Fibroblast of lung (primary cell): Measurements from ENCODE around the gene GGTLC2. TPM values are rescaled to one million over a fixed set of nuclear protein-coding genes. Genes with fewer than 3 reads are reported as not detected.

ENCODE experiments used
- DNase-seq, 2 donors: peaks; one replicate each; pipeline versions ENCODE4 v3.0.0 to v3.0.0-alpha.2; 2010; ENCODE audit warnings: low read depth in 2 of 2
- H2AFZ ChIP-seq: 2 replicates; pipeline ENCODE4 v1.5.1; 2012; ENCODE audit warnings: low read length, control low read depth, inconsistent platforms
- H3K27ac ChIP-seq: 2 replicates; pipeline ENCODE4 v1.5.1; 2011; ENCODE audit warnings: low read length, control low read depth; ENCODE audit not compliant: insufficient read depth
- H3K27me3 ChIP-seq: 2 replicates; pipeline ENCODE4 v1.5.1; 2011; ENCODE audit warnings: mild to moderate bottlenecking, low read length; ENCODE audit not compliant: control insufficient read depth, insufficient read depth
- H3K36me3 ChIP-seq: 2 replicates; pipeline ENCODE4 v1.5.1; 2011; ENCODE audit warnings: low read length; ENCODE audit not compliant: control insufficient read depth, insufficient read depth
- H3K4me1 ChIP-seq: 2 replicates; pipeline ENCODE4 v1.5.1; 2011; ENCODE audit warnings: low read length; ENCODE audit not compliant: control insufficient read depth, insufficient read depth; ENCODE audit errors: extremely low read depth
- H3K4me2 ChIP-seq: 2 replicates; pipeline ENCODE4 v1.5.1; 2011; ENCODE audit warnings: low read length, control low read depth; ENCODE audit not compliant: insufficient read depth; ENCODE audit errors: extremely low read depth
- H3K4me3 ChIP-seq, 4 experiments: fragments of 200-600 bp in 1 of 4; sonication (generic) in 1 of 4; replicated peaks in 1 of 4; 2 replicates each; pipeline ENCODE4 v1.5.1; 2011 to 2016; ENCODE audit warnings: low read length in 4 of 4, low read depth in 3 of 4, mild to moderate bottlenecking in 3 of 4, control low read depth in 2 of 4, inconsistent platforms in 1 of 4, mixed read lengths in 1 of 4; ENCODE audit not compliant: insufficient read depth in 1 of 4; ENCODE audit errors: control extremely low read depth in 1 of 4
- H3K79me2 ChIP-seq: 2 replicates; pipeline ENCODE4 v1.5.1; 2012; ENCODE audit warnings: mild to moderate bottlenecking, low read length, inconsistent platforms; ENCODE audit not compliant: control insufficient read depth, insufficient read depth
- H3K9ac ChIP-seq: 2 replicates; pipeline ENCODE4 v1.5.1; 2011; ENCODE audit warnings: mild to moderate bottlenecking, low read length, control low read depth; ENCODE audit not compliant: insufficient read depth
- H3K9me3 ChIP-seq: 2 replicates; pipeline ENCODE4 v1.5.1; 2012; ENCODE audit warnings: low read depth, low read length; ENCODE audit not compliant: control insufficient read depth, insufficient read depth
- H4K20me1 ChIP-seq: 2 replicates; pipeline ENCODE4 v1.5.1; 2011; ENCODE audit warnings: low read length; ENCODE audit not compliant: control insufficient read depth, insufficient read depth; ENCODE audit errors: extremely low read depth
- EZH2 ChIP-seq: IDR thresholded peaks from 2 replicates; pipeline ENCODE4 v1.5.1; 2012; ENCODE audit warnings: low read length, control low read depth, mild to moderate bottlenecking; ENCODE audit errors: missing control alignments
- polyA plus RNA-seq, 2 donors: library from polyadenylated mRNA; depleted of rRNA in 1 of 2; stranded (reverse) in 1 of 2; unstranded in 1 of 2; fragments of >200 nt; gene quantifications; 2 replicates each; pipeline ENCODE4 v1.2.1, GENCODE V29; 2011 to 2012; ENCODE audit warnings: missing spikeins in 1 of 2
- total RNA-seq: library from RNA; depleted of rRNA; stranded (reverse); fragments of >200 nt; gene quantifications from 2 replicates; pipeline ENCODE4 v1.2.1, GENCODE V29; 2014
- TF ChIP-seq, protein P1 (sequence below), 2 donors: IDR thresholded peaks in 1 of 2; conservative IDR thresholded peaks in 1 of 2; 1 replicate in 1 of 2; 2 replicates in 1 of 2; pipeline ENCODE4 v1.5.1; 2011 to 2012; ENCODE audit warnings: low read length in 2 of 2, control low read depth in 1 of 2, inconsistent platforms in 1 of 2, low read depth in 1 of 2, mild to moderate bottlenecking in 1 of 2

GGTLC2 gene
- total and polyA plus RNA-seq, 2 donors (not counting 1 experiment from before 2014, with no cell fraction given), result not detected

DNA sequence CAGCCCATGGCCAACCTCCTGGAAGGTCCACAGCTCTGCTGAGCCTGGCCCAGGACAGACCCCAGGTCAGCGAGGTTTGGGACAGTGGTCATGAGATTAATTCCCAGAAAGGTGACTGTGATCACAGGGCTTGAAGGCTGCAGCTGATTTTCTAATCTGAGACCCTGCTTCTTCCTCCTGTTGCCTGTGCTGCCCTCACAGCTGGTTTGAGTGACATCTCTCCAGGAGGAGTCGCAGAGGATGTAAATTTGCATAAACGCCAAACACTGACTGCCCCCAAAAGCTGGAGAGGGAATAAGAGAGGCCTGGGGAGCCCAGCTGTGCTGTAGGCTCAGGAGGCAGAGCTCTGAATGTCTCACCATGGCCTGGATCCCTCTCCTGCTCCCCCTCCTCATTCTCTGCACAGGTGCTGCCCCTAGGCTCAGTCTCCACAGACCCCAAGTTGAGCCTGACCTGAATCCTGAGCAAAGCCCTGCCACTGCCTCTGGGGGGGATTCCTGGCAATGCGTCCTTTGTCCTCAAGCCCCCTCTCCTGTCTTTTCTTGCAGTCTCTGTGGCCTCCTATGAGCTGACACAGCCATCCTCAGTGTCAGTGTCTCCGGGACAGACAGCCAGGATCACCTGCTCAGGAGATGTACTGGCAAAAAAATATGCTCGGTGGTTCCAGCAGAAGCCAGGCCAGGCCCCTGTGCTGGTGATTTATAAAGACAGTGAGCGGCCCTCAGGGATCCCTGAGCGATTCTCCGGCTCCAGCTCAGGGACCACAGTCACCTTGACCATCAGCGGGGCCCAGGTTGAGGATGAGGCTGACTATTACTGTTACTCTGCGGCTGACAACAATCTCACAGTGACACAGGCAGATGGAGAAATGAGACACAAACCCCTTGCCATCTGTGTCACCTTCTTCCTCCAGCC lies 23.8 kb downstream of the GGTLC2 start:
- no peak for DNase-seq

DNA sequence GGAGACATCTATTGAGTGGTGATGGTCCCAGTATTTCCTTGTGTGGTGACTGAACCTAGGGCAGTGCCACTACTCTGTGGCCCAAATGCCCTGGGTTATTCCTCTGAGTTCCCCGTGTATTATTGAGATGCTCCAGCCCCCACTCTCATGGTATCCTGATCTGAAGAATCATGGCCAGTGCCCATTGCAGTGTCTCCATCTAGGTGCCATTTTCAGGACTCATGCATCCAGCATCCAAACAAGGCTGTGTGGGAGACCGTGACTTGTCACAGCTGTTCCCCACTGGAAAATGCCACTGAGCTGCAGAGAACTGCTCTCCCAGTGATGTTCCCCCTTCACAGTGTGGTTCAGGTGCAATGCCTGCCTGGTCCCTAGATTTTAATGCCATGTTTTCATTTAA lies 24.7 kb downstream of the GGTLC2 start:
- H3K4me1 ChIP-seq, result no peaks in the 10 kb centered on the region
- TF ChIP-seq, protein P1, sequence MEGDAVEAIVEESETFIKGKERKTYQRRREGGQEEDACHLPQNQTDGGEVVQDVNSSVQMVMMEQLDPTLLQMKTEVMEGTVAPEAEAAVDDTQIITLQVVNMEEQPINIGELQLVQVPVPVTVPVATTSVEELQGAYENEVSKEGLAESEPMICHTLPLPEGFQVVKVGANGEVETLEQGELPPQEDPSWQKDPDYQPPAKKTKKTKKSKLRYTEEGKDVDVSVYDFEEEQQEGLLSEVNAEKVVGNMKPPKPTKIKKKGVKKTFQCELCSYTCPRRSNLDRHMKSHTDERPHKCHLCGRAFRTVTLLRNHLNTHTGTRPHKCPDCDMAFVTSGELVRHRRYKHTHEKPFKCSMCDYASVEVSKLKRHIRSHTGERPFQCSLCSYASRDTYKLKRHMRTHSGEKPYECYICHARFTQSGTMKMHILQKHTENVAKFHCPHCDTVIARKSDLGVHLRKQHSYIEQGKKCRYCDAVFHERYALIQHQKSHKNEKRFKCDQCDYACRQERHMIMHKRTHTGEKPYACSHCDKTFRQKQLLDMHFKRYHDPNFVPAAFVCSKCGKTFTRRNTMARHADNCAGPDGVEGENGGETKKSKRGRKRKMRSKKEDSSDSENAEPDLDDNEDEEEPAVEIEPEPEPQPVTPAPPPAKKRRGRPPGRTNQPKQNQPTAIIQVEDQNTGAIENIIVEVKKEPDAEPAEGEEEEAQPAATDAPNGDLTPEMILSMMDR (conservative IDR thresholded peaks at IDR 0.05 in 1 of 2, IDR thresholded peaks at IDR 0.05 in 1 of 2; ENCODE audit: low read depth in 1 of 2, low read length in 2 of 2), result no peak
- no peak for TF ChIP-seq EZH2

More for the DNA sequence above, 23.8 kb downstream of the GGTLC2 start:
- Histone ChIP-seq H3K4me3 (no peak overlapping the region), H3K9ac (no peak overlapping the region), H3K27ac (no peak overlapping the region), H3K4me1 (no peaks in the 10 kb centered on the region), H4K20me1 (no peaks in the 10 kb centered on the region), H3K79me2 (no peaks in the 10 kb centered on the region), H2AFZ (no peak overlapping the region), H3K9me3 (no peaks in the 10 kb centered on the region), H3K4me2 (no peak overlapping the region), H3K36me3 (no peaks in the 10 kb centered on the region), H3K27me3 (no peaks in the 10 kb centered on the region)
- no peak for TF ChIP-seq EZH2
- TF ChIP-seq, protein P1 (conservative IDR thresholded peaks at IDR 0.05 in 1 of 2, IDR thresholded peaks at IDR 0.05 in 1 of 2; ENCODE audit: low read depth in 1 of 2, low read length in 2 of 2), result no peak

DNA sequence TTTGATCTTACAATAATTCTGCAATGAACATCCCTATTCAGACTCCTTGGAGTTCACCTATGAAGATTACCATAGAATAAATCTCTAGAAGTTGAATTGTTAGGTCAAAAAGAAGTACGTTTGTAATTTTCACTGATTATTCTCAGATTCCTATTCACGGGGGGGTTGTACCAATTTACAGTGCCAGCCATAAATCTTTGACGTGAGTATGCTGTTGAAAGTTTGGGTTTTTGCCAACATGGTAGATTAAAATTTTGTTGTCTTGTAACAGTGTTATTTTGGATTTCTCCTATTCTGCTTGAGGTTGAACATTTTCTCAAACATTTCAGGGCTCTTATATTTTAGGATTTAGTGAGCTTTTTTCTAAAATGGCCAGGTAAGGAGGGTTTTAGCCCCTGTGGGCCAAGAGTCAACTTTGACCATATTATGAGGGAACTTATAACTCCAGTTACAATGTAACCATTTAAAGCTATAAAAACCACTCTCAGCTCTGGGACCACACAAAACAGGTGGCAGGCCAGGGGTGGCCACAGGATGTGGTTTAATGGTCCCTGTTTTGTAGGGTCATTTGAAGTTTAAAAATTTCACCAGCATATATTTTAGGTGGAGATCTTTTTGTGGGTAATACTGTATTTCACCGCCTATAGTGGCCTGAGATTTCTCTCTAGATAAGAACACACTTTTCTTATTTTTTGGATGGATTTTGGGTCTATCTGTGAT lies 25.8 kb downstream of the GGTLC2 start:
- H3K9ac ChIP-seq, result no peak overlapping the region
- H3K36me3 ChIP-seq, result no peaks in the 10 kb centered on the region
- H3K27me3 ChIP-seq, result no peaks in the 10 kb centered on the region
- H2AFZ ChIP-seq, result no peak overlapping the region
- no peak for TF ChIP-seq EZH2
- TF ChIP-seq, protein P1 (conservative IDR thresholded peaks at IDR 0.05 in 1 of 2, IDR thresholded peaks at IDR 0.05 in 1 of 2; ENCODE audit: low read depth in 1 of 2, low read length in 2 of 2), result no peak
- H3K79me2 ChIP-seq, result no peaks in the 10 kb centered on the region
- H3K9me3 ChIP-seq, result no peaks in the 10 kb centered on the region
- no peak overlapping the region for H3K4me3 ChIP-seq
- no peak overlapping the region for H3K4me2 ChIP-seq
- H3K4me1 ChIP-seq, result no peaks in the 10 kb centered on the region
- H3K27ac ChIP-seq, result no peak overlapping the region
- no peaks in the 10 kb centered on the region for H4K20me1 ChIP-seq
- DNase-seq, result no peak

More for the DNA sequence above, 24.7 kb downstream of the GGTLC2 start:
- no peak overlapping the region for H3K4me3 ChIP-seq
- no peaks in the 10 kb centered on the region for H3K36me3 ChIP-seq
- H3K27me3 ChIP-seq, result no peaks in the 10 kb centered on the region
- no peaks in the 10 kb centered on the region for H4K20me1 ChIP-seq
- no peaks in the 10 kb centered on the region for H3K79me2 ChIP-seq
- no peak overlapping the region for H2AFZ ChIP-seq
- no peak overlapping the region for H3K4me2 ChIP-seq
- H3K9me3 ChIP-seq, result no peaks in the 10 kb centered on the region
- no peak overlapping the region for H3K27ac ChIP-seq
- DNase-seq, result no peak
- no peak overlapping the region for H3K9ac ChIP-seq
